ENCODE measurements around the gene KAT7. TPM values are rescaled to one million over a fixed set of nuclear protein-coding genes. Genes with fewer than 3 reads are reported as not detected.
A peak's percentile ranks its signal among the peaks of the same experiment; 100 is the strongest.

The KAT7 gene
- total RNA-seq, 4 donors from 2014 or later = 39.3 to 71.0 (median 51.7) TPM

GRCh38 chr17:49848019-49848473 is 59.6 kb downstream of the KAT7 start, which contains the start of gene TAC4:
TAC4 (minus strand) TSS chr17:49848069; CDS start chr17:49848017, 52 bp downstream.
- H3K4me3 ChIP-seq (ENCODE audit: low read depth, poor library complexity, severe bottlenecking) = no peak within 1 kb of the TSS
- DNase-seq (ENCODE audit: low spot score in 2 of 2) = no peak
- TF ChIP-seq POLR2A (IDR thresholded peaks at IDR 0.05) = no peak
- TF ChIP-seq CTCF (IDR thresholded peaks at IDR 0.05) = no peak
- intact Hi-C loops (cut with DNase I; ENCODE audit: low total_unique reads) = no loop called here

- H3K4me3 ChIP-seq (ENCODE audit: low read depth, poor library complexity, severe bottlenecking) = no peak overlapping the region
- 77 to 78% methylated on average over 5 of the region's 5 CpGs for WGBS, 2 donors
- TF ChIP-seq CTCF (IDR thresholded peaks at IDR 0.05) (no peak), POLR2A (IDR thresholded peaks at IDR 0.05) (no peak)
- intact Hi-C loops (cut with DNase I; ENCODE audit: low total_unique reads) = no loop called here
- DNase-seq (ENCODE audit: low spot score in 2 of 2) = no peak
Measured at GRCh38 chr17:49848739-49849138, 60.3 kb downstream of the KAT7 start.

GRCh38 chr17:49850218-49850610 is 61.7 kb downstream of the KAT7 start:
- WGBS, 2 donors = 89 to 92% methylated on average over 5 of the region's 5 CpGs
- TF ChIP-seq CTCF (IDR thresholded peaks at IDR 0.05) (no peak), POLR2A (IDR thresholded peaks at IDR 0.05) (no peak)
- intact Hi-C loops (cut with DNase I; ENCODE audit: low total_unique reads) = no loop called here
- no peak overlapping the region for H3K4me3 ChIP-seq (ENCODE audit: low read depth, poor library complexity, severe bottlenecking)
- no peak for DNase-seq (ENCODE audit: low spot score in 2 of 2)

GRCh38 chr17:49850772-49851386 is 62.4 kb downstream of the KAT7 start:
- WGBS, 2 donors = 4 to 10% methylated on average over 26 to 41 of the region's 61 CpGs
- no peak for DNase-seq (ENCODE audit: low spot score in 2 of 2)
- intact Hi-C loops (cut with DNase I; ENCODE audit: low total_unique reads) = no loop called here
- TF ChIP-seq POLR2A (IDR thresholded peaks at IDR 0.05) (no peak), CTCF (IDR thresholded peaks at IDR 0.05) (no peak)
- peak overlapping the region; percentile 38 for H3K4me3 ChIP-seq (ENCODE audit: low read depth, poor library complexity, severe bottlenecking)

- H3K4me3 ChIP-seq (ENCODE audit: low read depth, poor library complexity, severe bottlenecking) = peak overlapping the region; percentile 38
- TF ChIP-seq CTCF (IDR thresholded peaks at IDR 0.05) (no peak), POLR2A (IDR thresholded peaks at IDR 0.05) (no peak)
- 6 to 7% methylated on average over 46 to 51 of the region's 55 CpGs for WGBS, 2 donors
- peak; percentile 34 to 95 for DNase-seq (ENCODE audit: low spot score in 2 of 2)
- intact Hi-C loops (cut with DNase I; ENCODE audit: low total_unique reads) = no loop called here
Measured at GRCh38 chr17:49851387-49852291, 63.2 kb downstream of the KAT7 start.

Measured in lower leg skin (tissue), 4 donors.